Epithelial cell of prostate (primary cell): ENCODE results near the gene ADARB2.

ENCODE experiments used
- DNase-seq: peaks from one replicate; pipeline ENCODE4 v3.0.0-alpha.2; 2011; ENCODE audit warnings: low read depth, low spot score
- H3K27ac ChIP-seq: fragments of 450-650 bp; 2 replicates; pipeline ENCODE4 v1.5.1; 2017; ENCODE audit warnings: mild to moderate bottlenecking

Gene ADARB2

GRCh38 chr10:1648648-1649047 lies 88.7 kb downstream of the ADARB2 start:
- H3K27ac ChIP-seq = no peak overlapping the region
- no peak for DNase-seq

GRCh38 chr10:1646332-1646731 lies 91.0 kb downstream of the ADARB2 start:
- no peak overlapping the region for H3K27ac ChIP-seq
- DNase-seq = no peak

- no peak for DNase-seq
- no peak overlapping the region for H3K27ac ChIP-seq
Observed at GRCh38 chr10:1645896-1646295, 91.4 kb downstream of the ADARB2 start.

DNA sequence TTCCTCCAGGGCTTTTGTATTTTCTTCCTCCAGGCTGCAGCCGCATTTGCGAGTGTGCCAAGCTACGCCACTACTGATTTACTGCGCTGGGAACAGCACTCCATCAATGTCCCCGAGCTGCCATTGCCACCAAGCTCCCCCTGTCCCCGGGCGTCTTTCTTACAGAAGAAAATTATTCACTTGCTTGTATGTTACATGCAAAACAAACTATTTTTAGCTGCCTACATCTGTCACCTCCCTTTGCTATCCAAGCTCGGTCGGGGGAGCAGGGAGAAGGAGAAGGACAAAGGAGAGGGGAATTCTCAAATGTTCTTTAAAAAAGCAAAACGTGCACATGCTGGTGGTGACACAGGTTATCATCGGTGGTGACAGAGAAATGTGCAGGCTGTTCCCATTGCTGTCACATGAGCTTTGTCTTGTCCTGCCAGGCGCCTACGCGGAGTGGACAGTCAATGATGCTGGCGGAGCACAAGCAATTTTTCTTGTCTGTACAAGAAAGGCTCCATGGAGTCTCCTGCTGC lies 93.1 kb downstream of the ADARB2 start:
- no peak overlapping the region for H3K27ac ChIP-seq
- DNase-seq = no peak

- no peak overlapping the region for H3K27ac ChIP-seq
- DNase-seq = no peak
Observed at GRCh38 chr10:1643908-1644179, 93.5 kb downstream of the ADARB2 start.

GRCh38 chr10:1643161-1643907 lies 94.0 kb downstream of the ADARB2 start:
- no peak overlapping the region for H3K27ac ChIP-seq
- DNase-seq = no peak

DNA sequence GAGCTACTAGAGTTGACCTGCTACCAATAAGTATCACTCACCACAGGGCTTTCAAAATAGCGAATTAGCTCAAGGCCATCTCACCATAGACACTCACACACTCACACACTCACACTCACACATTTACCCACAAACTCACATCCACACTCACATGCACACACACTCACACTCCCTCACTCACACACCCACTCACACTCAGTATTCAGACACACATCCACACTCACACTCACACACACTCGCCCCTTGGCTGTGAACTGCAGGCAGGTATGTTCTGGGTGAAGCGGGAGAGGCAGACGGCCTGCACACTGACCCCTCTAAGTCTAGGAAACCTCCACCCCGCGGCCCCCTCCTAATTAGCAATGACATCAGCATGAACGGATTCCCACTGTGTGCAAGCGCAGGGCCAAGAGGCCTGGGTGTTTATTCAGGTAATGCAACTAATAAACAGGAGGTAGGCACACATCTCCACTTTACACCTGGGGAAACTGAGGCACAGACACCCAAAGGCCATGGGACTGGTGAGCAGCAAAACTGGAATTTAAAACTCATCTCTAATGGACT lies 94.6 kb downstream of the ADARB2 start:
- H3K27ac ChIP-seq = no peak overlapping the region
- no peak for DNase-seq

- H3K27ac ChIP-seq = no peak overlapping the region
- DNase-seq = no peak
Observed at GRCh38 chr10:1641402-1641801, 95.9 kb downstream of the ADARB2 start.

- no peak for DNase-seq
- H3K27ac ChIP-seq = no peak overlapping the region
Observed at GRCh38 chr10:1638889-1639419, 98.4 kb downstream of the ADARB2 start.

DNA sequence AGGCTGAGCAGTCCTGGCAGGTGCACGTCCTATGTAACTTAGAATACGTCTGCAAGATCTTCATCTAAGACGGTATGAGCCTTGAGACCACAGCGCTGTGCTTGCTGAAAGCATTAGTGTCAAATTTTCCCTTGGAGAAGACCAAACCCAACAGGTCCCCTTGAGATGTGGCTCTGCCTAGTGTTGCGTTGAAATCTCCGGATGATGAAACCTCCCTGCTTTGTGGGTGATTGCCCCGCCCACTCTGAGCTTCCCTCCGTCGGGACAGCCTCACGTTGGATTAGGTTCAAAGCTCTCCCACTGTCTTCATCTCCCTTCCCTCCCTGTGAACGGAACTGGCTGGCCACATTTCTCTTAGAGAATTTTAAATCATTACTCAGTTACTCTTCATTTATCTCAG lies 102.0 kb downstream of the ADARB2 start:
- no peak for DNase-seq

GRCh38 chr10:1634239-1634638 lies 103.1 kb downstream of the ADARB2 start:
- H3K27ac ChIP-seq = no peak overlapping the region
- DNase-seq = no peak

More for the DNA sequence above, 102.0 kb downstream of the ADARB2 start:
- no peak overlapping the region for H3K27ac ChIP-seq

DNA sequence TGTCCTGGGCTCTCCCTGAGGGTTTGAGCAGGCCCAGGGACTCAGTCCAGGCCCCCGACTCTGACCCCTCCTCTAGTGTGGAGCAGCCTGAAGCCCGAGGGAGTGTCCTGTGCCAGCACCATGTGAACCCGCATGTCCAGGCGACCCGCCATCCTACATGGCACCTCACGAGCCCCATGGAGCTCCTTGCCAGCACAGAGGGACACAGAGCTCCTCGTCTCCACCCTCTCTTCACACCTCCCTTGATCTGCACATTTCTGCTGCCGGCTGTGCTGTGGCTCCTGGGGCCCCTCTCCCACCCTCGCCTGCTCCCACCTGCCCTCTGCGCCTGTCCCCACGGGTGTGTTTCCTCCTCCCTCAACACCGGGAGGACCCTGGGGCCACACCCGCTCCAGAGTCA lies 103.5 kb downstream of the ADARB2 start:
- no peak for DNase-seq
- H3K27ac ChIP-seq = no peak overlapping the region

DNA sequence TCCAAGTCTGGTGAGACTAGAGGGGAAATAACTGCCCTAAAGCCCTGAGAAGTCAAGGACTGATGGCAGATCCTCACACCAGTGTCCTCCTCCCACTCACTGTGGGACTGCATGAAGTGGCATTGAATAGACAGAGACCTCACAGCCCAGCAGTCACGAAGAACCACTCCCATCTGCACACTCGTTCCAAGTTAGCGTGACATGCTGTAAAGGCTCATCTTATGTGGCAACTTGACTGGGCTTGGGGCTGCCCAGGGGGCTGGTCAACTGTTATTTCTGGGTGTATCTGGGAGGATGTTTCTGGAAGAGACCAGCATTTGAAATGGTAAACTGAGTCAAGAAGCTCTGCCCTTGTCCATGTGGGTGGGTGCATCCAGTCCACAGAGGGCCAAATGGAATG lies 104.7 kb downstream of the ADARB2 start:
- no peak overlapping the region for H3K27ac ChIP-seq
- DNase-seq = no peak

GRCh38 chr10:1632141-1632540 lies 105.2 kb downstream of the ADARB2 start:
- no peak for DNase-seq
- H3K27ac ChIP-seq = no peak overlapping the region

DNA sequence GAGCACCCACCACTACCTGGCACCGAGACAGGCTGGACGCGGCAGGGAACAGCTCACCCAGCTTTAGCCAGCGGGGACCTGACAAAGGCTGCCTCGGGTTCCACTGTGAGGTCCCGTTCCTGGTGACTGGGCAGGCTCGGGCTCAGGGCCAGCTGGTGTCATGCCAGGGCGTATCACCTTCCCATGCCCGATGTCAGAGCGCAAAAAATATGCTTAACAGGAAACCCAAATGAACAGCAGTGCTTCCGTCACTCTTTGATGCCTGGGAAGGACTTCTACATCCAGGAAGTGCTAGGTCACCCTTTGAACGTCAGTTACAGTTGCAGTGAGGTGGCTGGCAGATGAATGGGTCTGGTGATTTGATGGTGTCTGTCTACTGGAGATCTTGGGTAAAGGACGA lies 106.0 kb downstream of the ADARB2 start:
- DNase-seq = no peak
- H3K27ac ChIP-seq = no peak overlapping the region

DNA sequence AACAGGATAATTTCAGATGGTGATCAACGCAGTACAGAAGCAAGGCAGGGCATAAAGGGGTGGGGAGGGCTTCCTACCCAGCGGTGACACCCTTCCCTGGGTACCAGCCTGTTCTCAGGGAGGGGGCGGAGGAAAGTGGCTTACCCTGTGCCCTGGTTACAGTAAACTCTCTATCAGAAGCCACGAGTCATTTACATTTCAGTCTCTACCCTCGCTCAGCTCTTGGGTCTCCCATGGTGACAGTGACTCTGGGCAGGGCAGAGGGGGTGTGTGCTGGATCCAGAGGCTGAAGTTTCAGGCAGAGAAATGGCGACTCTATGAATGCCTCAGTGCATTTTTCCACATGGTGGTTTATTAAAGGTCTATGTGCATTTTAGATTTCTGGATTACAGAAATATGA lies 107.0 kb downstream of the ADARB2 start:
- no peak overlapping the region for H3K27ac ChIP-seq
- no peak for DNase-seq

- no peak for DNase-seq
- H3K27ac ChIP-seq = no peak overlapping the region
Observed at GRCh38 chr10:1629326-1630198, 107.8 kb downstream of the ADARB2 start.

DNA sequence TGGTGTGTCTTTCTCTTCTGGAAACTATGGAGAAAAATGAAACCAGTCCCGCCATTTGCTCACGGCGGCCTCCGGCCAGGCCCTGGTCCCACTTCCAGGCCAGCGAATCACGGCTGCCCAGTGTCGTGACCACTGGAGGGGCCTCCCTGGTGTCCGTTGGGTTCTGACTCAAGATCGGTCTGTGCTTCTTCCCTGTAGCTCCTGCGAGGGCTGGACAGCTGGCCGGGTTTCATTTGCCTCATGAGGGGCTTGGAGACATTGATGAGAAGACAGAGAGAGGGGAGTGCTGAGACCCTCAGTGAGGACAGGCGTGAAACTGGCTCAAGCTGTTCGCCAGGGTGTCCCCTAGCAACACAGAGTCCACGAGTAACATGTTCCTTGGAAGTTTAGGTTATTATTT lies 108.6 kb downstream of the ADARB2 start:
- no peak overlapping the region for H3K27ac ChIP-seq
- no peak for DNase-seq

GRCh38 chr10:1627945-1628344 lies 109.4 kb downstream of the ADARB2 start:
- no peak for DNase-seq
- H3K27ac ChIP-seq = no peak overlapping the region

- DNase-seq = no peak
- H3K27ac ChIP-seq = no peak overlapping the region
Observed at GRCh38 chr10:1626835-1627234, 110.5 kb downstream of the ADARB2 start.

GRCh38 chr10:1626410-1626809 lies 110.9 kb downstream of the ADARB2 start:
- DNase-seq = no peak
- H3K27ac ChIP-seq = no peak overlapping the region
